Endothelial cell of umbilical vein (primary cell): ENCODE measurements around the gene KY. TPM values are rescaled to one million over a fixed set of nuclear protein-coding genes. Genes with fewer than 3 reads are reported as not detected.

Experiments used
- BruUV-seq: library from RNA; stranded (reverse); fragments of 400-500 nt; replicated peaks from 2 replicates; lab custom pipeline; 2021; lab: Mats Ljungman, UMichigan
- CTCF ChIA-PET: fragments of 300-600, 350-600 bp; sonication (Branson Sonifier 250); formaldehyde crosslinking; loops from one replicate; lab custom pipeline; 2021; ENCODE audit warnings: antibody characterized with exemption, inconsistent platforms; lab: Charles Lee
- POLR2A ChIA-PET: fragments of 300-600, 350-600 bp; sonication (Branson Sonifier 250); formaldehyde crosslinking; loops from one replicate; lab custom pipeline; 2021; ENCODE audit warnings: antibody characterized with exemption, inconsistent platforms; lab: Charles Lee
- DNase-seq: peaks from one replicate; pipeline ENCODE4 v3.0.0-alpha.2; 2011; ENCODE audit warnings: low read depth, low spot score
- FAIRE-seq: peaks from 2 replicates; lab custom pipeline; 2011; peaks lifted over from hg19 to GRCh38; lab: Jason Lieb, UNC
- H2AFZ ChIP-seq: 2 replicates; pipeline ENCODE4 v1.6.0; 2012; ENCODE audit warnings: low read depth, low read length, control low read depth, inconsistent platforms
- H3K27ac ChIP-seq: 2 replicates; pipeline ENCODE4 v1.5.1; 2011; ENCODE audit warnings: low read depth, mild to moderate bottlenecking, control low read depth, low read length, moderate library complexity; ENCODE audit not compliant: insufficient read depth
- H3K27me3 ChIP-seq, 2 experiments: 2 replicates each; pipeline versions ENCODE4 v1.6.0 to v1.6.1; 2011; ENCODE audit warnings: low read length in 2 of 2, mixed read lengths in 1 of 2; ENCODE audit not compliant: control insufficient read depth in 2 of 2, insufficient read depth in 2 of 2
- H3K36me3 ChIP-seq, 2 experiments: 2 replicates in 1 of 2; 3 replicates in 1 of 2; pipeline ENCODE4 v1.5.1; 2011; ENCODE audit warnings: low read length in 2 of 2, mild to moderate bottlenecking in 1 of 2, moderate library complexity in 1 of 2; ENCODE audit not compliant: control insufficient read depth in 2 of 2, insufficient read depth in 2 of 2; ENCODE audit errors: extremely low read depth in 1 of 2
- H3K4me1 ChIP-seq: 3 replicates; pipeline ENCODE4 v1.5.1; 2011; ENCODE audit warnings: mild to moderate bottlenecking, low read length; ENCODE audit not compliant: control insufficient read depth, insufficient read depth; ENCODE audit errors: extremely low read depth
- H3K4me2 ChIP-seq: 2 replicates; pipeline ENCODE4 v1.6.1; 2011; ENCODE audit warnings: low read length, control low read depth, mixed read lengths; ENCODE audit not compliant: insufficient read depth
- H3K4me3 ChIP-seq, 3 experiments: fragments of 200-600 bp in 1 of 3; sonication (generic), shearing (Covaris generic) in 1 of 3; replicated peaks in 1 of 3; 2 replicates each; pipeline ENCODE4 v1.5.1; 2011 to 2016; ENCODE audit warnings: control low read depth in 3 of 3, low read length in 3 of 3, mild to moderate bottlenecking in 2 of 3, inconsistent platforms in 1 of 3, low read depth in 1 of 3, moderate library complexity in 1 of 3; ENCODE audit not compliant: insufficient read depth in 1 of 3
- H3K79me2 ChIP-seq: 2 replicates; pipeline ENCODE4 v1.6.0; 2012; ENCODE audit warnings: low read length, inconsistent platforms; ENCODE audit not compliant: control insufficient read depth, insufficient read depth
- H3K9ac ChIP-seq: replicated peaks from 2 replicates; pipeline ENCODE3; 2011; ENCODE audit warnings: low read length, control low read depth; ENCODE audit not compliant: insufficient read depth; ENCODE audit errors: extremely low read depth
- H3K9me1 ChIP-seq: replicated peaks from 3 replicates; pipeline ENCODE4 v1.6.0; 2011; ENCODE audit warnings: mild to moderate bottlenecking, low read length; ENCODE audit not compliant: control insufficient read depth, insufficient read depth; ENCODE audit errors: extremely low read depth
- H3K9me3 ChIP-seq: replicated peaks from 2 replicates; pipeline ENCODE4 v1.5.1; 2012; ENCODE audit warnings: low read length, inconsistent platforms; ENCODE audit not compliant: control insufficient read depth, insufficient read depth
- H4K20me1 ChIP-seq: replicated peaks from 2 replicates; pipeline ENCODE3; 2011; ENCODE audit warnings: mild to moderate bottlenecking, low read length; ENCODE audit not compliant: control insufficient read depth, insufficient read depth; ENCODE audit errors: extremely low read depth
- MYC ChIP-seq: IDR thresholded peaks from one replicate; pipeline ENCODE4 v1.6.1; 2011; ENCODE audit warnings: mild to moderate bottlenecking, low read depth, low read length
- dilution Hi-C: fragments of 300-500 bp; cut with MboI; formaldehyde crosslinking; loops from one replicate; pipeline ENCODE4 v1.15.0; 2019; ENCODE audit warnings: low sequenced_read_pairs; ENCODE audit not compliant: extremely low pct_ligation_motif_present
- intact Hi-C: fragments of 100-400 bp; cut with micrococcal nuclease; formaldehyde crosslinking; loops from one replicate; pipeline ENCODE4 v1.10.0; 2022
- polyA plus RNA-seq, 4 experiments: library from polyadenylated mRNA; depleted of rRNA in 3 of 4; stranded (reverse) in 3 of 4; unstranded in 1 of 4; fragments of >200 nt; gene quantifications; 2 replicates each; pipeline versions ENCODE4 v1.2.1 to v1.2.3, GENCODE V29; 2011 to 2012; ENCODE audit warnings: missing spikeins in 1 of 4
- total RNA-seq: library from RNA; stranded (reverse); gene quantifications from 2 replicates; pipeline ENCODE4 v1.2.3, GENCODE V29; 2021
- TF ChIP-seq, protein P1 (sequence below), 2 donors: IDR thresholded peaks; 1 replicate in 1 of 2; 2 replicates in 1 of 2; pipeline ENCODE4 v1.5.1; 2011; ENCODE audit warnings: low read length in 2 of 2, mild to moderate bottlenecking in 2 of 2, moderate library complexity in 2 of 2, control low read depth in 1 of 2, inconsistent platforms in 1 of 2, low read depth in 1 of 2; ENCODE audit not compliant: insufficient read depth in 1 of 2; ENCODE audit errors: extremely low read depth in 1 of 2
- TF ChIP-seq, protein P2 (sequence below): IDR thresholded peaks from 2 replicates; pipeline ENCODE4 v1.6.1; 2011; ENCODE audit not compliant: insufficient read depth, insufficient read length

The KY gene
- total and polyA plus RNA-seq, 2 donors (not counting 3 experiments of a cell fraction or from before 2014, with no cell fraction given) = not detected

- intact Hi-C loops = loop anchor here (1.0 kb wide), 6 partner anchors 40 to 1294 kb away; partner anchors contain the start of gene EPHB1
- dilution Hi-C loops = no loop called here
- Histone ChIP-seq H3K36me3 (no peaks in the 10 kb centered on the region), H3K9me3 (no peaks in the 10 kb centered on the region), H3K27ac (no peak overlapping the region), H4K20me1 (no peaks in the 10 kb centered on the region), H2AFZ (no peak overlapping the region), H3K4me1 (no peaks in the 10 kb centered on the region), H3K4me3 (no peak overlapping the region), H3K79me2 (no peaks in the 10 kb centered on the region), H3K9me1 (no peaks in the 10 kb centered on the region), H3K27me3 (peaks cover 2 to 4% of the 10 kb centered on the region in 2 experiments), H3K9ac (no peak overlapping the region), H3K4me2 (peak overlapping the region; percentile 11)
- FAIRE-seq (peak; percentile 74), DNase-seq (peak; percentile 56)
- ChIA-PET POLR2A (interaction anchor here (0.5 to 0.6 kb wide), 2 partner anchors 44 to 115 kb away, joined by 4 to 5 read pairs; partner anchors contain the start of genes ANAPC13 and CEP63), CTCF (interaction anchor here (0.5 to 6.3 kb wide), 32 partner anchors 8 to 1443 kb away, joined by 3 to 102 read pairs (median 4); partner anchors contain the start of gene EPHB1)
- no peak for TF ChIP-seq MYC
- TF ChIP-seq, protein P1, sequence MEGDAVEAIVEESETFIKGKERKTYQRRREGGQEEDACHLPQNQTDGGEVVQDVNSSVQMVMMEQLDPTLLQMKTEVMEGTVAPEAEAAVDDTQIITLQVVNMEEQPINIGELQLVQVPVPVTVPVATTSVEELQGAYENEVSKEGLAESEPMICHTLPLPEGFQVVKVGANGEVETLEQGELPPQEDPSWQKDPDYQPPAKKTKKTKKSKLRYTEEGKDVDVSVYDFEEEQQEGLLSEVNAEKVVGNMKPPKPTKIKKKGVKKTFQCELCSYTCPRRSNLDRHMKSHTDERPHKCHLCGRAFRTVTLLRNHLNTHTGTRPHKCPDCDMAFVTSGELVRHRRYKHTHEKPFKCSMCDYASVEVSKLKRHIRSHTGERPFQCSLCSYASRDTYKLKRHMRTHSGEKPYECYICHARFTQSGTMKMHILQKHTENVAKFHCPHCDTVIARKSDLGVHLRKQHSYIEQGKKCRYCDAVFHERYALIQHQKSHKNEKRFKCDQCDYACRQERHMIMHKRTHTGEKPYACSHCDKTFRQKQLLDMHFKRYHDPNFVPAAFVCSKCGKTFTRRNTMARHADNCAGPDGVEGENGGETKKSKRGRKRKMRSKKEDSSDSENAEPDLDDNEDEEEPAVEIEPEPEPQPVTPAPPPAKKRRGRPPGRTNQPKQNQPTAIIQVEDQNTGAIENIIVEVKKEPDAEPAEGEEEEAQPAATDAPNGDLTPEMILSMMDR (IDR thresholded peaks at IDR 0.05; ENCODE audit: extremely low read depth in 1 of 2, insufficient read depth in 1 of 2, low read depth in 1 of 2, low read length in 2 of 2) = peak; percentile 96
- TF ChIP-seq, protein P2, sequence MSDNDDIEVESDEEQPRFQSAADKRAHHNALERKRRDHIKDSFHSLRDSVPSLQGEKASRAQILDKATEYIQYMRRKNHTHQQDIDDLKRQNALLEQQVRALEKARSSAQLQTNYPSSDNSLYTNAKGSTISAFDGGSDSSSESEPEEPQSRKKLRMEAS = no peak
- BruUV-seq = no TSS peak
Observed at GRCh38 chr3:134600685-134601463, 49.9 kb downstream of the KY start.
